ENCODE measurements around the gene KIAA1958. TPM values are rescaled to one million over a fixed set of nuclear protein-coding genes. Genes with fewer than 3 reads are reported as not detected.

KIAA1958 gene
- total and polyA plus RNA-seq, 2 of the 4 experiments (the other 2 are of a cell fraction): 0.65 to 1.8 TPM

DNA sequence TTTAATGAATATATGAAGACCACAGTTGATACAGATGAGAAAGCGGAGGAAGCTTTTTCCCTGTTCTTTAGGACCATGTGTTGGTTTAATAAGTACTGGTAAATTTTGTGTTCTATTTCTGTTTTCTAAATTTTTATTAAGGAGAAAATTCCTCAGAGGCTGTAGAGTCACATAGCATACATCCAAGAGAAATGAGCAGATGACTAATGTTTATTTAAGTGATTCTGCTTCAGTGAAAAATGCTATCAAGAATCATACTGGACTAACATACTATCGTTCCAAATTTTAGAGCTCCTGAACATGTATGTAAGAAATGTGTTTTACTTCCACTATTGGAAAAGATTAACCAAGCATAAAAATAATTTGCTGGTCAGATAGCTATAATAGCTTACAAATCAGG is 115.0 kb downstream of the KIAA1958 start:
- H4K20me1 ChIP-seq (ENCODE audit: insufficient read depth, low read length): no peaks in the 10 kb centered on the region
- intact Hi-C loops (cut with micrococcal nuclease): no loop called here
- ChIA-PET CTCF (interaction anchor here (0.5 to 0.6 kb wide), 3 partner anchors 20 to 733 kb away, joined by 3 to 5 read pairs (median 4); no protein-coding TSS in a partner anchor), POLR2A (ENCODE audit: unreplicated experiment) (no interaction called here)
- no peak overlapping the region for H3K4me3 ChIP-seq (ENCODE audit: insufficient read depth, low read depth, low read length)
- no peak overlapping the region for H3K9ac ChIP-seq (ENCODE audit: low read depth, low read length)
- no TSS peak for BruUV-seq (replicated peaks)
- no peaks in the 10 kb centered on the region for H3K36me3 ChIP-seq (ENCODE audit: control insufficient read depth, insufficient read depth, low read length)
- no peaks in the 10 kb centered on the region for H3K79me1 ChIP-seq (ENCODE audit: low read depth in 1 of 2, low read length in 2 of 2)
- no peak overlapping the region for H4K8ac ChIP-seq (ENCODE audit: low read depth in 2 of 2, low read length in 2 of 2)
- H3K14ac ChIP-seq (replicated peaks; ENCODE audit: low read depth, low read length): no peak overlapping the region
- peaks cover 5% of the 10 kb centered on the region for H3K9me1 ChIP-seq (ENCODE audit: insufficient read depth, low read length)
- no peak overlapping the region for H4K91ac ChIP-seq (ENCODE audit: insufficient read depth, low read depth, low read length)
- no peak overlapping the region for H2BK120ac ChIP-seq (ENCODE audit: low read depth, low read length)
- H2AFZ ChIP-seq (replicated peaks; ENCODE audit: low read length, poor library complexity): no peak overlapping the region
- no peak overlapping the region for H2BK5ac ChIP-seq (ENCODE audit: low read depth, low read length, poor library complexity, severe bottlenecking)
- no peak overlapping the region for H3K56ac ChIP-seq (ENCODE audit: extremely low read depth, insufficient read depth, low read length)
- H2AK5ac ChIP-seq (ENCODE audit: low read depth, low read length): no peak overlapping the region
- no CpG with 5 or more reads among the region's 2 CpGs for WGBS, 2 experiments (ENCODE audit: extremely low coverage in 2 of 2, insufficient read length in 1 of 2)
- peaks cover 3% of the 10 kb centered on the region for H3K4me1 ChIP-seq (ENCODE audit: control insufficient read depth, insufficient read depth, low read length)
- in situ Hi-C loops (cut with MboI; ENCODE audit: low sequenced_read_pairs): no loop called here
- peak; percentile 63 for DNase-seq
- dilution Hi-C loops (cut with HindIII; ENCODE audit: low sequenced_read_pairs, unreplicated experiment): no loop called here
- no peaks in the 10 kb centered on the region; the same call in 1 of the 2 replicates for H3K27me3 ChIP-seq (ENCODE audit: control insufficient read depth, insufficient read depth, low read length)
- H3K27ac ChIP-seq (ENCODE audit: insufficient read depth, low read length): no peak overlapping the region
- no peak overlapping the region for H2BK15ac ChIP-seq (ENCODE audit: low read depth, low read length)
- H3K4ac ChIP-seq (ENCODE audit: low read depth, low read length): no peak overlapping the region
- ATAC-seq (ENCODE audit: low read depth): peak; percentile 90
- H2BK20ac ChIP-seq (ENCODE audit: low read depth, low read length): no peak overlapping the region
- peak overlapping the region; percentile 71 for H3K4me2 ChIP-seq (ENCODE audit: low read depth, low read length)
- H2AK9ac ChIP-seq (replicated peaks; ENCODE audit: low read depth, low read length, poor library complexity): no peak overlapping the region
- no peak overlapping the region for H3K23ac ChIP-seq (ENCODE audit: low read depth, low read length)
- TF ChIP-seq ELK1 (IDR thresholded peaks at IDR 0.05; ENCODE audit: borderline replicate concordance, low read depth, low read length) (no peak), BHLHE40 (IDR thresholded peaks at IDR 0.05; ENCODE audit: low read depth, low read length) (no peak), RAD21 (IDR thresholded peaks at IDR 0.05; ENCODE audit: low read length) (no peak), MXI1 (IDR thresholded peaks at IDR 0.05; ENCODE audit: borderline replicate concordance, low read depth, low read length) (no peak), CEBPB (IDR thresholded peaks at IDR 0.05; ENCODE audit: low read depth, low read length) (no peak), CHD1 (IDR thresholded peaks at IDR 0.05; ENCODE audit: low read depth, low read length) (no peak), NFE2L2 (IDR thresholded peaks at IDR 0.05; ENCODE audit: low read depth, low read length) (no peak), RFX5 (IDR thresholded peaks at IDR 0.05; ENCODE audit: low read depth, low read length) (no peak), FOS (IDR thresholded peaks at IDR 0.05; ENCODE audit: low read depth, low read length) (no peak), SMC3 (IDR thresholded peaks at IDR 0.05; ENCODE audit: low read depth, low read length) (no peak), MAFK (IDR thresholded peaks at IDR 0.05; ENCODE audit: low read depth, low read length) (no peak)
- no peak overlapping the region for H4K5ac ChIP-seq (ENCODE audit: low read depth, low read length)
- peak overlapping the region; percentile 33; the same call in 1 of the 2 replicates for H3K18ac ChIP-seq (ENCODE audit: low read depth, low read length)
- H3K9me3 ChIP-seq (ENCODE audit: control insufficient read depth, insufficient read depth, low read length): no peaks in the 10 kb centered on the region
